ENCODE measurements around the gene TRIM58.

The TRIM58 gene

GRCh38 chr1:247848346-247848745 lies 8.6 kb upstream of the TRIM58 start:
- no peaks in the 10 kb centered on the region for H3K79me2 ChIP-seq (ENCODE audit: control insufficient read depth, insufficient read depth, low read length, poor library complexity)
- no peak overlapping the region for H2AK5ac ChIP-seq (ENCODE audit: low read length)
- no peak overlapping the region for H2BK5ac ChIP-seq (ENCODE audit: low read depth, low read length, poor library complexity)
- no peak for DNase-seq
- no peak overlapping the region for H2BK120ac ChIP-seq (ENCODE audit: insufficient read depth, low read length, poor library complexity)
- H3K14ac ChIP-seq (ENCODE audit: low read length): no peak overlapping the region
- no peak overlapping the region for H3K23ac ChIP-seq (ENCODE audit: low read length)
- no peak overlapping the region for H4K91ac ChIP-seq (ENCODE audit: low read depth, low read length)
- no peak overlapping the region for H4K12ac ChIP-seq (ENCODE audit: low read depth, low read length)
- H3K27ac ChIP-seq (ENCODE audit: low read depth, low read length): no peak overlapping the region
- no peak overlapping the region for H3K9ac ChIP-seq (ENCODE audit: low read length)
- no peak overlapping the region for H4K8ac ChIP-seq (ENCODE audit: low read depth, low read length)
- no peak overlapping the region for H3K4ac ChIP-seq (ENCODE audit: low read depth, low read length)
- no peak overlapping the region for H3K4me3 ChIP-seq (ENCODE audit: low read depth, low read length)
- no peaks in the 10 kb centered on the region for H3K27me3 ChIP-seq (ENCODE audit: insufficient read depth, low read length)
- no peaks in the 10 kb centered on the region for H3K4me1 ChIP-seq (ENCODE audit: control insufficient read depth in 1 of 2, insufficient read depth in 2 of 2, low read length in 2 of 2)
- no peak overlapping the region for H2BK12ac ChIP-seq (ENCODE audit: low read length)
- H3K9me3 ChIP-seq (ENCODE audit: insufficient read depth, low read depth, low read length): peaks cover 5% of the 10 kb centered on the region
- WGBS (ENCODE audit: extremely low coverage, insufficient coverage, insufficient read length): no CpG with 5 or more reads among the region's 7 CpGs
- no peaks in the 10 kb centered on the region for H3K79me1 ChIP-seq (ENCODE audit: low read length)
- no peak overlapping the region for H2AFZ ChIP-seq (ENCODE audit: insufficient read depth, low read length, poor library complexity)
- no peak overlapping the region for H3K4me2 ChIP-seq (ENCODE audit: low read length)
- H3K18ac ChIP-seq (ENCODE audit: low read length): no peak overlapping the region
- no peaks in the 10 kb centered on the region for H3K36me3 ChIP-seq (ENCODE audit: control insufficient read depth in 1 of 2, insufficient read depth in 2 of 2, low read length in 2 of 2)

- H4K12ac ChIP-seq (ENCODE audit: low read depth, low read length): no peak overlapping the region
- H2BK12ac ChIP-seq (ENCODE audit: low read length): no peak overlapping the region
- H4K91ac ChIP-seq (ENCODE audit: low read depth, low read length): no peak overlapping the region
- no peak overlapping the region for H3K23ac ChIP-seq (ENCODE audit: low read length)
- no peak overlapping the region for H2BK120ac ChIP-seq (ENCODE audit: insufficient read depth, low read length, poor library complexity)
- H2BK5ac ChIP-seq (ENCODE audit: low read depth, low read length, poor library complexity): no peak overlapping the region
- no peak overlapping the region for H3K4ac ChIP-seq (ENCODE audit: low read depth, low read length)
- H3K4me3 ChIP-seq (ENCODE audit: low read depth, low read length): no peak overlapping the region
- no peaks in the 10 kb centered on the region for H3K4me1 ChIP-seq (ENCODE audit: control insufficient read depth in 1 of 2, insufficient read depth in 2 of 2, low read length in 2 of 2)
- H3K27me3 ChIP-seq (ENCODE audit: insufficient read depth, low read length): no peaks in the 10 kb centered on the region
- H3K36me3 ChIP-seq (ENCODE audit: control insufficient read depth in 1 of 2, insufficient read depth in 2 of 2, low read length in 2 of 2): no peaks in the 10 kb centered on the region
- no peak overlapping the region for H3K18ac ChIP-seq (ENCODE audit: low read length)
- H4K8ac ChIP-seq (ENCODE audit: low read depth, low read length): no peak overlapping the region
- H3K4me2 ChIP-seq (ENCODE audit: low read length): no peak overlapping the region
- no CpG with 5 or more reads among the region's 1 CpG for WGBS (ENCODE audit: extremely low coverage, insufficient coverage, insufficient read length)
- no peak for DNase-seq
- H2AFZ ChIP-seq (ENCODE audit: insufficient read depth, low read length, poor library complexity): no peak overlapping the region
- H3K14ac ChIP-seq (ENCODE audit: low read length): no peak overlapping the region
- H2AK5ac ChIP-seq (ENCODE audit: low read length): no peak overlapping the region
- no peaks in the 10 kb centered on the region for H3K79me2 ChIP-seq (ENCODE audit: control insufficient read depth, insufficient read depth, low read length, poor library complexity)
- H3K9ac ChIP-seq (ENCODE audit: low read length): no peak overlapping the region
- H3K79me1 ChIP-seq (ENCODE audit: low read length): no peaks in the 10 kb centered on the region
- peaks cover 2% of the 10 kb centered on the region for H3K9me3 ChIP-seq (ENCODE audit: insufficient read depth, low read depth, low read length)
- H3K27ac ChIP-seq (ENCODE audit: low read depth, low read length): no peak overlapping the region
Observed at GRCh38 chr1:247849616-247850015, 7.4 kb upstream of the TRIM58 start.

DNA sequence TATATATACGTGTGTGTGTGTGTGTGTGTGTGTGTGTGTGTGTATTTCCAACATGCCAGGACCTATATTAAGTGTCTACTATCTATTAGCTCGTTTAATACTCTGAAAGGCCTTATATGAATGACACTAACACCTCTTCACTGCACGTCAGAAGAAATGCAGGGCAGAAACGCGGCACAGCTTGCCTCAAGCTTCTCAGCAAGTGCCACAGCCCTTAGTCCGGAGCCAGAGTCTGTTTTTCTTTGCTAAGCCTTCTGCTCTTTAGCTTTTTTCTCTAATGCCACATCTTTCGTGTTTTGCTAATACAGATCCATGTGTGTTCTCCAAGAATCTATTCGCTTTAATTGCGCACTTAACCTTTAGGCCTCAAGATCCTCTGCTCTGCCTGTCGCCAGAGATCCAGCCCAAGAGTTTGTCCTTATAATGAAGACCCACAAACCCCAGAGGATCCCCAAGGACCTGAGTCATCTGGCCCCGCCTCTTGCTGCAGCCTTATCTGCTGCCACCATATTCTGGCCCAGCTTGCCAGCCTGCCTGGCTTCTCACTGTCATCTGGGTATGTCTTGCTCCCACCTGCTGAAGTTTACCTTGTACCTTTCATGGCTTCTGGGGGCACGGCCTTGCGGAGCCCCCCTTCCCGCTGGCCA lies 2.0 kb upstream of the TRIM58 start:
- H2BK5ac ChIP-seq (ENCODE audit: low read depth, low read length, poor library complexity): no peak overlapping the region
- no CpG with 5 or more reads among the region's 14 CpGs for WGBS (ENCODE audit: extremely low coverage, insufficient coverage, insufficient read length)

DNA sequence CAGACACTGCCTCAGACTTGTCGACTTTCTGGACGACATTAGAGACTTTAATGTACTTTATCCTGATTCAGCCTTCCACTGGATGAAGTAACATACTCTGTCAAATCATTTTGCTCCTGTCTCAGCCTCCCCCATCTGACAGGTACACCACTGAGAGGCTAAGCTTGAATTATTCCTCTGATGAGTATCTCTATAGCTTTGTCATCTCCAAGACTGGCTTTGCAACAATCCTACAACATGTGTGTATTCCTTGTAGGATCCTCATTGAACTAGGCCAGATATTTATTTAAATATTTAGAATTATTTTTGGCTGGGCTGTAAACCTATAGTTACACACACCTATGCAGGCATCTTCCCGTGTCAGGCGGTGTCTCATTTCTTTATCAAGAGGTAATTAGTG lies 1.1 kb upstream of the TRIM58 start:
- DNase-seq: peak; percentile 57 to 84

More for the DNA sequence above, 2.0 kb upstream of the TRIM58 start:
- H3K4me2 ChIP-seq (ENCODE audit: low read length): no peak overlapping the region
- DNase-seq: no peak
- no peak overlapping the region for H3K4me3 ChIP-seq (ENCODE audit: low read depth, low read length)
- no peak overlapping the region for H4K8ac ChIP-seq (ENCODE audit: low read depth, low read length)
- no peaks in the 10 kb centered on the region for H3K9me3 ChIP-seq (ENCODE audit: insufficient read depth, low read depth, low read length)
- H3K18ac ChIP-seq (ENCODE audit: low read length): no peak overlapping the region
- no peak overlapping the region for H4K91ac ChIP-seq (ENCODE audit: low read depth, low read length)
- H3K27me3 ChIP-seq (ENCODE audit: insufficient read depth, low read length): no peaks in the 10 kb centered on the region
- no peak overlapping the region for H2AFZ ChIP-seq (ENCODE audit: insufficient read depth, low read length, poor library complexity)
- no peak overlapping the region for H4K12ac ChIP-seq (ENCODE audit: low read depth, low read length)
- no peak overlapping the region for H2AK5ac ChIP-seq (ENCODE audit: low read length)
- no peak overlapping the region for H2BK12ac ChIP-seq (ENCODE audit: low read length)
- H3K79me2 ChIP-seq (ENCODE audit: control insufficient read depth, insufficient read depth, low read length, poor library complexity): peaks cover 2% of the 10 kb centered on the region
- no peak overlapping the region for H3K27ac ChIP-seq (ENCODE audit: low read depth, low read length)
- peaks cover 6% of the 10 kb centered on the region for H3K79me1 ChIP-seq (ENCODE audit: low read length)
- no peak overlapping the region for H2BK120ac ChIP-seq (ENCODE audit: insufficient read depth, low read length, poor library complexity)
- no peak overlapping the region for H3K9ac ChIP-seq (ENCODE audit: low read length)
- peaks cover 2 to 6% of the 10 kb centered on the region in 2 experiments for H3K4me1 ChIP-seq (ENCODE audit: control insufficient read depth in 1 of 2, insufficient read depth in 2 of 2, low read length in 2 of 2)
- no peak overlapping the region for H3K4ac ChIP-seq (ENCODE audit: low read depth, low read length)
- H3K36me3 ChIP-seq (ENCODE audit: control insufficient read depth in 1 of 2, insufficient read depth in 2 of 2, low read length in 2 of 2): no peaks in the 10 kb centered on the region
- H3K23ac ChIP-seq (ENCODE audit: low read length): no peak overlapping the region
- H3K14ac ChIP-seq (ENCODE audit: low read length): no peak overlapping the region

More for the DNA sequence above, 1.1 kb upstream of the TRIM58 start:
- Histone ChIP-seq H3K23ac (ENCODE audit: low read length) (no peak overlapping the region), H3K4me1 (ENCODE audit: control insufficient read depth in 1 of 2, insufficient read depth in 2 of 2, low read length in 2 of 2) (peaks cover 2 to 6% of the 10 kb centered on the region in 2 experiments), H3K14ac (ENCODE audit: low read length) (no peak overlapping the region), H3K36me3 (ENCODE audit: control insufficient read depth in 1 of 2, insufficient read depth in 2 of 2, low read length in 2 of 2) (no peaks in the 10 kb centered on the region), H3K27me3 (ENCODE audit: insufficient read depth, low read length) (no peaks in the 10 kb centered on the region), H3K18ac (ENCODE audit: low read length) (no peak overlapping the region), H2AK5ac (ENCODE audit: low read length) (no peak overlapping the region), H3K4ac (ENCODE audit: low read depth, low read length) (no peak overlapping the region), H2AFZ (ENCODE audit: insufficient read depth, low read length, poor library complexity) (no peak overlapping the region), H3K9ac (ENCODE audit: low read length) (no peak overlapping the region), H4K91ac (ENCODE audit: low read depth, low read length) (no peak overlapping the region), H3K9me3 (ENCODE audit: insufficient read depth, low read depth, low read length) (no peaks in the 10 kb centered on the region), H3K4me3 (ENCODE audit: low read depth, low read length) (no peak overlapping the region), H3K4me2 (ENCODE audit: low read length) (no peak overlapping the region), H3K27ac (ENCODE audit: low read depth, low read length) (no peak overlapping the region), H4K8ac (ENCODE audit: low read depth, low read length) (no peak overlapping the region), H2BK5ac (ENCODE audit: low read depth, low read length, poor library complexity) (no peak overlapping the region), H4K12ac (ENCODE audit: low read depth, low read length) (no peak overlapping the region), H2BK12ac (ENCODE audit: low read length) (no peak overlapping the region), H3K79me2 (ENCODE audit: control insufficient read depth, insufficient read depth, low read length, poor library complexity) (peaks cover 2% of the 10 kb centered on the region), H2BK120ac (ENCODE audit: insufficient read depth, low read length, poor library complexity) (no peak overlapping the region), H3K79me1 (ENCODE audit: low read length) (peaks cover 6% of the 10 kb centered on the region)
- WGBS (ENCODE audit: extremely low coverage, insufficient coverage, insufficient read length): no CpG with 5 or more reads among the region's 4 CpGs

Data from trophoblast cell (in vitro differentiated cells and primary cell).